ENCODE measurements around the gene RTN4RL1. TPM values are rescaled to one million over a fixed set of nuclear protein-coding genes. Genes with fewer than 3 reads are reported as not detected.

RTN4RL1 gene
- total RNA-seq, 1 donor, result 1.1 TPM

DNA sequence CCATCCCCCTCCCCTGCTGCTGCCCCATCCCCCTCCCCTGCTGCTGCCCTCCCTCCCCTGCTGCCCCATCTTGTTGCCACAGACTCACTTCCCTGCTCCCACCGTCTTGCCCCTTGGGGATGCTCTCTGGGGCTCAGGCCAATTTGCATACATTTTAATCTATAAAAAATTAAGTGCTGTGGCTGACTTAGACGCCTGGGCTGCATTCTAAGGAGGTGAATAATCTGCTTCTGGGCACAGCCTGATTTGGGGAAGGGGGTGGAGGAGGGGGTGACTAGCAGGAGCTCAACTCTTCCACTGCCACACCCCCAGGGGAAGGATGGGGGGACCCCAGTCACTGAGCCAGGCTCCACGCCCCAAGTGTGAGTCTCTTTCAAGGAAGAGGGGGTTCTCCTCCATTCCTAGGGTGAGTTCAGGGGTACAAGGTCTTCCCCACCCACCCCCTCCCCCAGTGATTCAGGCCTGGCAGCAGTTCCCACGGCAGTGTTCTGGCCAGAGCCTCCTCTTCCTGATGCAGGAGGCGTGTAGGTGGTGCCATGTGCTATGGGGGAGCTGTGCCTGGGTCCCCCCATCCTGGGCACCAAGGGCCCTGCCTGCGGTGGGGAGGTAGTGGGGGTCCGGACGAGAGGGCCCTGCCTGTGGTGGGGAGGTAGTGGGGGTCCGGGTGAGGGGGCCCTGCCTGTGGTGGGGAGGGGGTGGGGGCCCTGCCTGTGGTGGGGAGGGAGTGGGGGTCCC, 9.8 kb upstream of the RTN4RL1 start:
- peaks cover 35% of the 10 kb centered on the region for H3K4me1 ChIP-seq (ENCODE audit: insufficient read depth, low read length)
- peaks cover 29% of the 10 kb centered on the region for H3K36me3 ChIP-seq (ENCODE audit: insufficient read depth, low read length)
- H3K27me3 ChIP-seq (ENCODE audit: insufficient read depth, low read length), result no peaks in the 10 kb centered on the region
- H3K79me2 ChIP-seq (ENCODE audit: insufficient read depth, low read length), result peaks cover 24% of the 10 kb centered on the region
- TF ChIP-seq CTCF (IDR thresholded peaks at IDR 0.05; ENCODE audit: extremely low read depth, low read depth, low read length), result no peak
- peak; percentile 98 for DNase-seq (ENCODE audit: insufficient read length, low spot score, missing footprints)
- no peaks in the 10 kb centered on the region for H4K20me1 ChIP-seq (ENCODE audit: insufficient read depth, low read length)
- no peak overlapping the region for H2AFZ ChIP-seq (ENCODE audit: low read length)
- H3K9me3 ChIP-seq (ENCODE audit: low read depth, low read length), result no peaks in the 10 kb centered on the region
- H3K27ac ChIP-seq (ENCODE audit: low read depth, low read length), result peak overlapping the region; percentile 15
- peak overlapping the region; percentile 58 for H3K4me2 ChIP-seq (ENCODE audit: insufficient read depth, low read length)
- no peak overlapping the region for H3K4me3 ChIP-seq (ENCODE audit: insufficient read depth, low read length)

DNA sequence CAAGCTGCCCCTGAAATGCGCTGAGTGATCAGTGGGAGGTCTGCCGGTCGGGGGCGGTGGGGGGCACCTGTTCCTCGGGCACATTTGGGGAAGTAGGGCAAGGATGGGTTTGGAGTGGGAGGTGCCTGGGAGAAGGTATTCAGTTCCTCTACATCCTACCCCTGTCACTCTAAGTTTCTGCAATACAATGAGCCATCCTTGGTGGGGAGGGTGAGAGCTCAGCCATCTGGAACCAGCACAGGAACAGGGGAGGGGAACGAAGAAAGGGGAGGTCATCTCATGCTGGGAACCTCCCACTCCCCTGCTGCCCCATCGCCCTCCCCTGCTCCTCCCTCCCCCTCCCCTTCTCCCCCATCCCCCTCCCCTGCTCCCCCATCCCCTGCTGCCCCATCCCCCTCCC, 9.0 kb upstream of the RTN4RL1 start:
- H2AFZ ChIP-seq (ENCODE audit: low read length), result no peak overlapping the region
- H3K4me1 ChIP-seq (ENCODE audit: insufficient read depth, low read length), result peaks cover 35% of the 10 kb centered on the region
- H3K9me3 ChIP-seq (ENCODE audit: low read depth, low read length), result no peaks in the 10 kb centered on the region
- DNase-seq (ENCODE audit: insufficient read length, low spot score, missing footprints), result peak; percentile 93
- peak overlapping the region; percentile 27 for H3K4me3 ChIP-seq (ENCODE audit: insufficient read depth, low read length)
- H3K4me2 ChIP-seq (ENCODE audit: insufficient read depth, low read length), result peak overlapping the region; percentile 58
- no peak for TF ChIP-seq CTCF (IDR thresholded peaks at IDR 0.05; ENCODE audit: extremely low read depth, low read depth, low read length)
- H3K27ac ChIP-seq (ENCODE audit: low read depth, low read length), result peak overlapping the region; percentile 73
- H3K79me2 ChIP-seq (ENCODE audit: insufficient read depth, low read length), result peaks cover 24% of the 10 kb centered on the region
- peaks cover 29% of the 10 kb centered on the region for H3K36me3 ChIP-seq (ENCODE audit: insufficient read depth, low read length)
- H3K27me3 ChIP-seq (ENCODE audit: insufficient read depth, low read length), result no peaks in the 10 kb centered on the region
- no peaks in the 10 kb centered on the region for H4K20me1 ChIP-seq (ENCODE audit: insufficient read depth, low read length)

DNA sequence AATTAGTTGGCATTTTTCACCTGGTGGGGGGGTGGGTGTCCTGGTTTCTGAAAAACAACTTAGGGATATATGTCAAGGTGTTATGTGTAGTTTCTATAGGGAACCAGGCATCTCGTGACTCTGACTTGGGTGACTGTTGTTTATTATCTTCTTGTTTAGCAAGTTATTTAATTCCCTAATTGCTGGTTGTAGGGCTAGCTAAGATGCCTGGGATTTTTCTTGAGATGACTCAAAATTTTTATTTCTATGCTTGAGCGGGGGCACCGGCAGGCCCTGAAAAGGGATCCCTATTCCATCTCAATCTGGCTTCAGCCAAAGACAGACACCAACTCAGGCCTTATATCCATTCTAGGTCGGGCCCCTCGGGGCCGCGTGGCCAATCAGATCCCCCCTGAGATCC, 8.0 kb upstream of the RTN4RL1 start:
- Histone ChIP-seq H3K27me3 (ENCODE audit: insufficient read depth, low read length) (no peaks in the 10 kb centered on the region), H3K27ac (ENCODE audit: low read depth, low read length) (peak overlapping the region; percentile 73), H4K20me1 (ENCODE audit: insufficient read depth, low read length) (no peaks in the 10 kb centered on the region), H3K4me2 (ENCODE audit: insufficient read depth, low read length) (peak overlapping the region; percentile 58), H3K36me3 (ENCODE audit: insufficient read depth, low read length) (peaks cover 22% of the 10 kb centered on the region), H3K4me1 (ENCODE audit: insufficient read depth, low read length) (peaks cover 44% of the 10 kb centered on the region), H3K79me2 (ENCODE audit: insufficient read depth, low read length) (peaks cover 24% of the 10 kb centered on the region), H3K9me3 (ENCODE audit: low read depth, low read length) (no peaks in the 10 kb centered on the region), H3K4me3 (ENCODE audit: insufficient read depth, low read length) (peak overlapping the region; percentile 19), H2AFZ (ENCODE audit: low read length) (no peak overlapping the region)
- TF ChIP-seq CTCF (IDR thresholded peaks at IDR 0.05; ENCODE audit: extremely low read depth, low read depth, low read length), result no peak
- DNase-seq (ENCODE audit: insufficient read length, low spot score, missing footprints), result peak; percentile 89

- peak overlapping the region; percentile 86 for H2AFZ ChIP-seq (ENCODE audit: low read length)
Observed at GRCh38 chr17:2030779-2031163, 5.6 kb upstream of the RTN4RL1 start.

More at GRCh38 chr17:2030779-2031163, 5.6 kb upstream of the RTN4RL1 start:
- peaks cover 24% of the 10 kb centered on the region for H3K79me2 ChIP-seq (ENCODE audit: insufficient read depth, low read length)
- peak overlapping the region; percentile 92 for H3K27ac ChIP-seq (ENCODE audit: low read depth, low read length)
- H3K4me2 ChIP-seq (ENCODE audit: insufficient read depth, low read length), result peak overlapping the region; percentile 85
- H3K36me3 ChIP-seq (ENCODE audit: insufficient read depth, low read length), result peaks cover 2% of the 10 kb centered on the region
- no peaks in the 10 kb centered on the region for H4K20me1 ChIP-seq (ENCODE audit: insufficient read depth, low read length)
- H3K4me1 ChIP-seq (ENCODE audit: insufficient read depth, low read length), result peaks cover 56% of the 10 kb centered on the region
- H3K4me3 ChIP-seq (ENCODE audit: insufficient read depth, low read length), result peak overlapping the region; percentile 100
- DNase-seq (ENCODE audit: insufficient read length, low spot score, missing footprints), result no peak
- peaks cover 4% of the 10 kb centered on the region for H3K27me3 ChIP-seq (ENCODE audit: insufficient read depth, low read length)
- no peaks in the 10 kb centered on the region for H3K9me3 ChIP-seq (ENCODE audit: low read depth, low read length)
- peak; percentile 61 for TF ChIP-seq CTCF (IDR thresholded peaks at IDR 0.05; ENCODE audit: extremely low read depth, low read depth, low read length)
